ENCODE data around the gene TTC3. TPM values are rescaled to one million over a fixed set of nuclear protein-coding genes. Genes with fewer than 3 reads are reported as not detected.

The TTC3 gene
- total RNA-seq, 3 donors from 2014 or later: 67.2 to 126 (median 98.1) TPM

- intact Hi-C loops (cut with DNase I, micrococcal nuclease): no loop called here
- H3K4me3 ChIP-seq: no peak overlapping the region
- no peak for TF ChIP-seq CTCF (IDR thresholded peaks at IDR 0.05)
- H3K4me1 ChIP-seq (ENCODE audit: low read depth): no peaks in the 10 kb centered on the region
- no peaks in the 10 kb centered on the region for H3K9me3 ChIP-seq
- DNase-seq: no peak
- H3K36me3 ChIP-seq (ENCODE audit: low read depth): no peaks in the 10 kb centered on the region
- ATAC-seq: peak; percentile 35
Measured at GRCh38 chr21:37082856-37083528, 9.9 kb downstream of the TTC3 start.

GRCh38 chr21:37085726-37086125 lies 12.7 kb downstream of the TTC3 start:
- ATAC-seq: no peak

GRCh38 chr21:37087188-37087587 lies 14.1 kb downstream of the TTC3 start:
- Histone ChIP-seq H3K4me3 (no peak overlapping the region), H3K4me1 (ENCODE audit: low read depth) (no peaks in the 10 kb centered on the region), H3K9me3 (no peaks in the 10 kb centered on the region), H3K36me3 (ENCODE audit: low read depth) (no peaks in the 10 kb centered on the region)
- TF ChIP-seq CTCF (IDR thresholded peaks at IDR 0.05): no peak
- peak; percentile 76 for ATAC-seq
- peak in 1 of 3 donors; percentile 54 for DNase-seq
- intact Hi-C loops (cut with DNase I, micrococcal nuclease): no loop called here

More at GRCh38 chr21:37085726-37086125, 12.7 kb downstream of the TTC3 start:
- Histone ChIP-seq H3K4me3 (no peak overlapping the region), H3K36me3 (ENCODE audit: low read depth) (no peaks in the 10 kb centered on the region), H3K4me1 (ENCODE audit: low read depth) (no peaks in the 10 kb centered on the region), H3K9me3 (no peaks in the 10 kb centered on the region)
- no peak for DNase-seq
- no peak for TF ChIP-seq CTCF (IDR thresholded peaks at IDR 0.05)
- intact Hi-C loops (cut with DNase I, micrococcal nuclease): no loop called here

- Histone ChIP-seq H3K4me1 (ENCODE audit: low read depth) (no peaks in the 10 kb centered on the region), H3K4me3 (no peak overlapping the region), H3K9me3 (no peaks in the 10 kb centered on the region), H3K36me3 (ENCODE audit: low read depth) (no peaks in the 10 kb centered on the region)
- DNase-seq (no peak), ATAC-seq (no peak)
- no peak for TF ChIP-seq CTCF (IDR thresholded peaks at IDR 0.05)
- intact Hi-C loops (cut with DNase I, micrococcal nuclease): no loop called here
Measured at GRCh38 chr21:37088186-37088735, 15.2 kb downstream of the TTC3 start.

- Histone ChIP-seq H3K4me3 (no peak overlapping the region), H3K36me3 (ENCODE audit: low read depth) (no peaks in the 10 kb centered on the region), H3K4me1 (ENCODE audit: low read depth) (no peaks in the 10 kb centered on the region), H3K9me3 (no peaks in the 10 kb centered on the region)
- ATAC-seq (no peak), DNase-seq (no peak)
- TF ChIP-seq CTCF (IDR thresholded peaks at IDR 0.05): no peak
- intact Hi-C loops (cut with DNase I, micrococcal nuclease): no loop called here
Measured at GRCh38 chr21:37093977-37094376, 20.9 kb downstream of the TTC3 start.

All from mucosa of descending colon (tissue), 3 donors.